HL-60 (cell line): ENCODE results near the gene SPIRE2.
"Not testable (repeated sequence)": the region's sequence is repeated elsewhere in the genome, so short reads cannot be mapped to it uniquely, and the experiment has no call there.

ENCODE experiments used
- DNase-seq, 2 experiments: peaks; one replicate each; pipeline ENCODE4 v3.0.0-alpha.2; 2010 to 2020; ENCODE audit warnings: low read depth in 1 of 2, low spot score in 1 of 2
- H3K27ac ChIP-seq: fragments of 250-450 bp; sonication (Bioruptor Pico); replicated peaks from 2 replicates; pipeline ENCODE4 v1.5.1; 2020; ENCODE audit warnings: mild to moderate bottlenecking, moderate library complexity
- H3K27me3 ChIP-seq: fragments of 250-450 bp; sonication (Bioruptor Pico); 2 replicates; pipeline ENCODE4 v1.5.1; 2021; ENCODE audit warnings: mild to moderate bottlenecking, moderate library complexity; ENCODE audit not compliant: insufficient read depth, poor library complexity, severe bottlenecking
- H3K4me3 ChIP-seq: replicated peaks from 2 replicates; pipeline ENCODE4 v1.5.1; 2011; ENCODE audit warnings: mild to moderate bottlenecking, control low read depth, low read length; ENCODE audit not compliant: insufficient read depth
- CTCF ChIP-seq: IDR thresholded peaks from one replicate; pipeline ENCODE4 v1.5.1; 2011; ENCODE audit warnings: low read length, control low read depth, inconsistent platforms; ENCODE audit not compliant: insufficient read depth
- GABPA ChIP-seq: IDR thresholded peaks from 2 replicates; pipeline ENCODE4 v1.6.1; 2012; ENCODE audit warnings: low read depth
- POLR2AphosphoS5 ChIP-seq: IDR thresholded peaks from 2 replicates; pipeline ENCODE4 v1.6.1; 2012; ENCODE audit warnings: low read depth
- REST ChIP-seq: IDR thresholded peaks from 2 replicates; pipeline ENCODE4 v1.6.1; 2012; ENCODE audit warnings: low read depth; ENCODE audit not compliant: insufficient replicate concordance
- SPI1 ChIP-seq: IDR thresholded peaks from 2 replicates; pipeline ENCODE4 v1.6.1; 2012; ENCODE audit warnings: low read depth, mild to moderate bottlenecking, borderline replicate concordance

Gene SPIRE2

GRCh38 chr16:89805136-89805905 is 23.0 kb upstream of the SPIRE2 start:
- TF ChIP-seq CTCF: no peak
- no peak for TF ChIP-seq GABPA
- TF ChIP-seq REST: no peak
- no peak for TF ChIP-seq SPI1
- TF ChIP-seq POLR2AphosphoS5: no peak
- Histone ChIP-seq H3K27me3 (no peaks in the 10 kb centered on the region), H3K27ac (no peak overlapping the region), H3K4me3 (no peak overlapping the region)
- no peak for DNase-seq

GRCh38 chr16:89806589-89807193 is 21.6 kb upstream of the SPIRE2 start:
- H3K4me3 ChIP-seq, H3K27me3 ChIP-seq, DNase-seq, H3K27ac ChIP-seq: not testable (repeated sequence)

- DNase-seq: no peak
- no peak for TF ChIP-seq GABPA
- TF ChIP-seq CTCF: no peak
- no peak for TF ChIP-seq REST
- no peak for TF ChIP-seq POLR2AphosphoS5
- no peak for TF ChIP-seq SPI1
- Histone ChIP-seq H3K4me3 (no peak overlapping the region), H3K27me3 (no peaks in the 10 kb centered on the region), H3K27ac (no peak overlapping the region)
Measured at GRCh38 chr16:89808475-89808874, 19.8 kb upstream of the SPIRE2 start.

GRCh38 chr16:89811321-89811720 is 17.0 kb upstream of the SPIRE2 start:
- Histone ChIP-seq H3K27me3 (no peaks in the 10 kb centered on the region), H3K4me3 (no peak overlapping the region), H3K27ac (no peak overlapping the region)
- TF ChIP-seq CTCF (no peak), SPI1 (no peak), POLR2AphosphoS5 (no peak), REST (no peak), GABPA (no peak)
- no peak for DNase-seq
